NCI-H748 treated with DMSO at 0.1 percent for 48 hours (cell line): ENCODE data around the gene SPATA2L.
"Not testable (repeated sequence)": the region's sequence is repeated elsewhere in the genome, so short reads cannot be mapped to it uniquely, and the experiment has no call there.

ENCODE experiments used
- DNase-seq: peaks from one replicate; lab custom pipeline; 2025; lab: John Stamatoyannopoulos, UW

The SPATA2L gene

GRCh38 chr16:89707695-89708094 is 6.2 kb upstream of the SPATA2L start:
- no peak for DNase-seq

GRCh38 chr16:89706518-89707260 is 5.2 kb upstream of the SPATA2L start:
- DNase-seq = no peak

- DNase-seq = no peak
Observed at GRCh38 chr16:89705006-89705405, 3.5 kb upstream of the SPATA2L start.

GRCh38 chr16:89704281-89704680 is 2.8 kb upstream of the SPATA2L start:
- DNase-seq = no peak

- no peak for DNase-seq
Observed at GRCh38 chr16:89700649-89701424, 668 bp downstream of the SPATA2L start.

- peak; percentile 92 for DNase-seq
Observed at GRCh38 chr16:89700100-89700648, 1.3 kb downstream of the SPATA2L start.

- not testable (repeated sequence) for DNase-seq
Observed at GRCh38 chr16:89699629-89700099, 1.8 kb downstream of the SPATA2L start.

GRCh38 chr16:89698717-89699116 is 2.8 kb downstream of the SPATA2L start:
- not testable (repeated sequence) for DNase-seq

GRCh38 chr16:89697616-89698331 is 3.7 kb downstream of the SPATA2L start:
- DNase-seq = no peak

GRCh38 chr16:89697161-89697615 is 4.3 kb downstream of the SPATA2L start:
- DNase-seq = no peak

- DNase-seq = no peak
Observed at GRCh38 chr16:89696670-89697128, 4.8 kb downstream of the SPATA2L start.

GRCh38 chr16:89695875-89696669 is 5.4 kb downstream of the SPATA2L start:
- DNase-seq = no peak

- DNase-seq = no peak
Observed at GRCh38 chr16:89695086-89695874, 6.2 kb downstream of the SPATA2L start.

GRCh38 chr16:89694784-89695085 is 6.8 kb downstream of the SPATA2L start:
- not testable (repeated sequence) for DNase-seq

- DNase-seq = no peak
Observed at GRCh38 chr16:89693931-89694783, 7.3 kb downstream of the SPATA2L start.

- no peak for DNase-seq
Observed at GRCh38 chr16:89693289-89693731, 8.2 kb downstream of the SPATA2L start.

- DNase-seq = no peak
Observed at GRCh38 chr16:89691986-89692569, 9.4 kb downstream of the SPATA2L start.

GRCh38 chr16:89691231-89691985 is 10.1 kb downstream of the SPATA2L start:
- no peak for DNase-seq
